Psoas muscle (tissue), 8 donors: Measurements from ENCODE around the gene DIP2B. TPM values are rescaled to one million over a fixed set of nuclear protein-coding genes. Genes with fewer than 3 reads are reported as not detected.

Experiments
- ATAC-seq, 4 donors: fragments of 200-7000 bp; cut with Tn5 transposase; one replicate each; pipeline ENCODE4 v1.9.1; 2020; ENCODE audit warnings: moderate library complexity in 3 of 4, mild to moderate bottlenecking in 2 of 4
- DNase-seq, 2 donors: peaks; one replicate each; pipeline ENCODE4 v3.0.0-alpha.2; 2020
- H3K27ac ChIP-seq: fragments of 200-600 bp; one replicate; pipeline ENCODE4 v1.8.0; 2022
- H3K27me3 ChIP-seq, 3 donors: fragments of 200-600 bp in 1 of 3; one replicate each; pipeline versions ENCODE4 v1.6.1 to v1.8.0; 2013 to 2022; ENCODE audit warnings: low read length in 2 of 3, mild to moderate bottlenecking in 2 of 3, moderate library complexity in 1 of 3; ENCODE audit not compliant: insufficient read depth in 3 of 3
- H3K36me3 ChIP-seq, 2 donors: fragments of 200-600 bp in 1 of 2; one replicate each; pipeline versions ENCODE4 v1.6.1 to v1.8.0; 2013 to 2022; ENCODE audit warnings: low read depth in 1 of 2, mild to moderate bottlenecking in 1 of 2, moderate library complexity in 1 of 2; ENCODE audit not compliant: insufficient read depth in 1 of 2
- H3K4me1 ChIP-seq: fragments of 200-600 bp; one replicate; pipeline ENCODE4 v1.8.0; 2022
- H3K4me3 ChIP-seq: fragments of 200-600 bp; one replicate; pipeline ENCODE4 v1.8.0; 2022; ENCODE audit warnings: mild to moderate bottlenecking
- H3K9me3 ChIP-seq: fragments of 200-600 bp; one replicate; pipeline ENCODE4 v1.8.0; 2022
- WGBS, 3 donors: extraction: QIAGEN DNeasy Blood & Tissue Kit; methylation state at CpG; one replicate each; pipeline versions ENCODE4 v1.1.6 to v1.1.7; 2013; 5-methylcytosine and 5-hydroxymethylcytosine counted together
- intact Hi-C, 2 donors: fragments of 100-400 bp; cut with DNase I; formaldehyde crosslinking; loops; one replicate each; pipeline versions ENCODE4 v1.11.0 to v1.14.2; 2022
- polyA plus RNA-seq, 3 donors: library from polyadenylated mRNA; stranded (reverse); fragments of 200-250 nt; gene quantifications; one replicate each; pipeline ENCODE4 v1.2.3, GENCODE V29; 2013
- total RNA-seq, 4 donors: library from RNA; stranded (reverse); fragmentation: NEBNext Ultra II Directional in 2 of 4; extraction: Animal tissue kit (Norgen Biotek cat#: 25700) in 2 of 4; gene quantifications; one replicate each; pipeline versions ENCODE4 v1.2.1 to v1.2.4, GENCODE V29; 2021 to 2023
- TF ChIP-seq, protein P1 (sequence below): fragments of 200-600 bp; IDR thresholded peaks from one replicate; pipeline ENCODE4 v1.8.0; 2022; ENCODE audit warnings: antibody characterized with exemption
- donor health status: healthy with polysubstance abuse.
- donor health status: DM: no; HTN: no; CAD: no; lungs with moderate emphysema.
- donor health status: Bipolar disorder and iron deficiency.
- donor health status: healthy.
- donor health status: DM: yes; HTN: yes; CAD: no.
- donor health status: DM: no; HTN: no; CAD: no.
- donor health status: DM: no; HTN: no; CAD: no.
- donor health status: DM: yes; HTN: yes; CAD: no.

DIP2B gene
- total and polyA plus RNA-seq, 7 donors: 2.2 to 10.7 (median 8.6) TPM

- intact Hi-C loops: no loop called here
- peaks cover 12% of the 10 kb centered on the region for H3K4me1 ChIP-seq
- 67 to 91% (median 77%) methylated on average over 9 of the region's 9 CpGs for WGBS, 3 donors
- H3K36me3 ChIP-seq: peaks cover 0 to 20% of the 10 kb centered on the region in 2 donors
- no peaks in the 10 kb centered on the region for H3K27me3 ChIP-seq
- no peaks in the 10 kb centered on the region for H3K9me3 ChIP-seq
- no peak overlapping the region for H3K4me3 ChIP-seq
- DNase-seq (no peak), ATAC-seq (no peak)
- TF ChIP-seq, protein P1, sequence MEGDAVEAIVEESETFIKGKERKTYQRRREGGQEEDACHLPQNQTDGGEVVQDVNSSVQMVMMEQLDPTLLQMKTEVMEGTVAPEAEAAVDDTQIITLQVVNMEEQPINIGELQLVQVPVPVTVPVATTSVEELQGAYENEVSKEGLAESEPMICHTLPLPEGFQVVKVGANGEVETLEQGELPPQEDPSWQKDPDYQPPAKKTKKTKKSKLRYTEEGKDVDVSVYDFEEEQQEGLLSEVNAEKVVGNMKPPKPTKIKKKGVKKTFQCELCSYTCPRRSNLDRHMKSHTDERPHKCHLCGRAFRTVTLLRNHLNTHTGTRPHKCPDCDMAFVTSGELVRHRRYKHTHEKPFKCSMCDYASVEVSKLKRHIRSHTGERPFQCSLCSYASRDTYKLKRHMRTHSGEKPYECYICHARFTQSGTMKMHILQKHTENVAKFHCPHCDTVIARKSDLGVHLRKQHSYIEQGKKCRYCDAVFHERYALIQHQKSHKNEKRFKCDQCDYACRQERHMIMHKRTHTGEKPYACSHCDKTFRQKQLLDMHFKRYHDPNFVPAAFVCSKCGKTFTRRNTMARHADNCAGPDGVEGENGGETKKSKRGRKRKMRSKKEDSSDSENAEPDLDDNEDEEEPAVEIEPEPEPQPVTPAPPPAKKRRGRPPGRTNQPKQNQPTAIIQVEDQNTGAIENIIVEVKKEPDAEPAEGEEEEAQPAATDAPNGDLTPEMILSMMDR: no peak
- no peak overlapping the region for H3K27ac ChIP-seq
These were observed 272.3 kb downstream of the DIP2B start for GRCh38 chr12:50776749-50777728.

GRCh38 chr12:50778663-50779590 lies 274.1 kb downstream of the DIP2B start:
- intact Hi-C loops: no loop called here
- TF ChIP-seq, protein P1: no peak
- Histone ChIP-seq H3K9me3 (no peaks in the 10 kb centered on the region), H3K27ac (no peak overlapping the region), H3K36me3 (peaks cover 0 to 23% of the 10 kb centered on the region in 2 donors), H3K4me3 (no peak overlapping the region), H3K4me1 (peaks cover 6% of the 10 kb centered on the region), H3K27me3 (no peaks in the 10 kb centered on the region)
- 88 to 96% (median 95%) methylated on average over 8 of the region's 8 CpGs for WGBS, 3 donors
- no peak for DNase-seq
- ATAC-seq: no peak

GRCh38 chr12:50780013-50780412 lies 275.2 kb downstream of the DIP2B start:
- H3K36me3 ChIP-seq: peaks cover 0 to 25% of the 10 kb centered on the region in 2 donors
- intact Hi-C loops: no loop called here
- no peaks in the 10 kb centered on the region for H3K4me1 ChIP-seq
- TF ChIP-seq, protein P1: no peak
- H3K27ac ChIP-seq: no peak overlapping the region
- 81 to 91% (median 83%) methylated on average over 4 of the region's 4 CpGs for WGBS, 3 donors
- DNase-seq (no peak), ATAC-seq (no peak)
- no peak overlapping the region for H3K4me3 ChIP-seq
- no peaks in the 10 kb centered on the region for H3K9me3 ChIP-seq
- no peaks in the 10 kb centered on the region for H3K27me3 ChIP-seq

- ATAC-seq (no peak), DNase-seq (no peak)
- H3K9me3 ChIP-seq: no peaks in the 10 kb centered on the region
- H3K27ac ChIP-seq: no peak overlapping the region
- no peak overlapping the region for H3K4me3 ChIP-seq
- H3K36me3 ChIP-seq: peaks cover 0 to 33% of the 10 kb centered on the region in 2 donors
- 90 to 96% (median 96%) methylated on average over 4 of the region's 4 CpGs for WGBS, 3 donors
- peaks cover 4% of the 10 kb centered on the region for H3K4me1 ChIP-seq
- TF ChIP-seq, protein P1: no peak
- H3K27me3 ChIP-seq: no peaks in the 10 kb centered on the region
- intact Hi-C loops: no loop called here
These were observed 279.7 kb downstream of the DIP2B start for GRCh38 chr12:50784501-50784900.
